ENCODE results near the gene PHYH.

Gene PHYH

GRCh38 chr10:13299437-13300287 is at the start of gene PHYH:
TSS of gene PHYH (minus strand) at chr10:13300064. CDS start at chr10:13300042, 22 bp downstream.
- no peak for TF ChIP-seq CTCF (IDR thresholded peaks at IDR 0.05)
- Histone ChIP-seq H3K9me3 (no peaks in the 10 kb centered on the region), H3K4me1 (peaks cover 0 to 30% (median 14%) of the 10 kb centered on the region in 4 donors), H3K4me3 (peak within 1 kb of the TSS; percentile 93 to 98), H3K27ac (peak within 1 kb of the TSS; percentile 99 to 100), H3K36me3 (peaks cover 4 to 6% (median 6%) of the 10 kb centered on the region in 3 donors), H3K27me3 (no peaks in the 10 kb centered on the region)
- peak; percentile 94 to 97 for DNase-seq
- intact Hi-C loops (cut with DNase I; ENCODE audit: low total_unique reads), result loop anchor here (5.0 kb wide), 1 partner anchor 137 kb away; the partner anchor contains the start of gene MCM10

GRCh38 chr10:13348216-13349017 is 48.6 kb upstream of the PHYH start, which contains the start of gene SEPHS1:
TSS of gene SEPHS1 (minus strand) at chr10:13348293. CDS start at chr10:13344950, 3,343 bp downstream.
- intact Hi-C loops (cut with DNase I; ENCODE audit: low total_unique reads), result no loop called here
- peak; percentile 58 to 85 for DNase-seq
- Histone ChIP-seq H3K27me3 (peaks cover 0 to 21% of the 10 kb centered on the region in 2 donors), H3K36me3 (no peaks in the 10 kb centered on the region), H3K4me3 (peak within 1 kb of the TSS; percentile 76 to 92), H3K9me3 (no peaks in the 10 kb centered on the region), H3K4me1 (peaks cover 0 to 26% (median 14%) of the 10 kb centered on the region in 4 donors), H3K27ac (peak within 1 kb of the TSS; percentile 89 to 95)
- peak in 1 of 2 experiments; percentile 4 for TF ChIP-seq CTCF (IDR thresholded peaks at IDR 0.05)

GRCh38 chr10:13347500-13348156 is 47.8 kb upstream of the PHYH start:
- DNase-seq, result peak; percentile 75 to 89
- intact Hi-C loops (cut with DNase I; ENCODE audit: low total_unique reads), result no loop called here
- H3K27ac ChIP-seq, result peak overlapping the region; percentile 89 to 95

GRCh38 chr10:13347043-13347499 is 47.2 kb upstream of the PHYH start:
- intact Hi-C loops (cut with DNase I; ENCODE audit: low total_unique reads), result no loop called here
- DNase-seq, result no peak
- TF ChIP-seq CTCF (IDR thresholded peaks at IDR 0.05), result no peak
- H3K27ac ChIP-seq, result peak overlapping the region; percentile 89 to 95
- H3K4me3 ChIP-seq, result peak overlapping the region; percentile 76 to 92
- no peaks in the 10 kb centered on the region for H3K9me3 ChIP-seq
- H3K36me3 ChIP-seq, result no peaks in the 10 kb centered on the region
- H3K4me1 ChIP-seq, result peaks cover 0 to 37% (median 19%) of the 10 kb centered on the region in 4 donors
- peaks cover 0 to 7% of the 10 kb centered on the region in 2 donors for H3K27me3 ChIP-seq

More at GRCh38 chr10:13347500-13348156, 47.8 kb upstream of the PHYH start:
- peaks cover 0 to 34% (median 17%) of the 10 kb centered on the region in 4 donors for H3K4me1 ChIP-seq
- H3K4me3 ChIP-seq, result peak overlapping the region; percentile 76 to 92
- TF ChIP-seq CTCF (IDR thresholded peaks at IDR 0.05), result no peak
- no peaks in the 10 kb centered on the region for H3K36me3 ChIP-seq
- H3K27me3 ChIP-seq, result peaks cover 0 to 13% of the 10 kb centered on the region in 2 donors
- H3K9me3 ChIP-seq, result no peaks in the 10 kb centered on the region

Measured in tibial artery (tissue), 4 donors.